Activated naive CD4-positive, alpha-beta T cell treated with anti-CD3 and anti-CD28 coated beads for 36 hours (primary cell): ENCODE data around the gene BTBD2. TPM values are rescaled to one million over a fixed set of nuclear protein-coding genes. Genes with fewer than 3 reads are reported as not detected.

ENCODE experiments used
- CTCF ChIA-PET: fragments of 350-600 bp; sonication (Branson Sonifier 250); formaldehyde crosslinking; loops from one replicate; lab custom pipeline; 2021; ENCODE audit warnings: antibody characterized with exemption; lab: Charles Lee
- DNase-seq: peaks from one replicate; pipeline ENCODE4 v3.0.0-alpha.2; 2020
- H3K27ac Mint-ChIP-seq: one replicate; pipeline ENCODE4 v1.8.0; 2021; ENCODE audit warnings: mild to moderate bottlenecking, mixed read lengths
- H3K27me3 Mint-ChIP-seq: one replicate; pipeline ENCODE4 v1.8.0; 2021; ENCODE audit warnings: low read depth, mixed read lengths
- H3K36me3 Mint-ChIP-seq: one replicate; pipeline ENCODE4 v1.8.0; 2021; ENCODE audit warnings: low read depth, mixed read lengths
- H3K4me1 Mint-ChIP-seq: one replicate; pipeline ENCODE4 v1.8.0; 2021; ENCODE audit warnings: low read depth, mixed read lengths
- H3K4me3 Mint-ChIP-seq: one replicate; pipeline ENCODE4 v1.8.0; 2021; ENCODE audit warnings: mild to moderate bottlenecking, moderate library complexity, mixed read lengths
- H3K9me3 Mint-ChIP-seq: one replicate; pipeline ENCODE4 v1.8.0; 2021; ENCODE audit warnings: mixed read lengths
- intact Hi-C: fragments of 100-400 bp; cut with micrococcal nuclease; formaldehyde crosslinking; loops from one replicate; pipeline ENCODE4 v1.15.1; 2023
- total RNA-seq, 2 experiments: library from RNA; stranded (reverse); gene quantifications; one replicate each; pipeline ENCODE4 v1.2.3, GENCODE V29; 2021

Gene BTBD2
- total RNA-seq, 2 experiments from 2014 or later, result 37.0 to 49.0 TPM

DNA sequence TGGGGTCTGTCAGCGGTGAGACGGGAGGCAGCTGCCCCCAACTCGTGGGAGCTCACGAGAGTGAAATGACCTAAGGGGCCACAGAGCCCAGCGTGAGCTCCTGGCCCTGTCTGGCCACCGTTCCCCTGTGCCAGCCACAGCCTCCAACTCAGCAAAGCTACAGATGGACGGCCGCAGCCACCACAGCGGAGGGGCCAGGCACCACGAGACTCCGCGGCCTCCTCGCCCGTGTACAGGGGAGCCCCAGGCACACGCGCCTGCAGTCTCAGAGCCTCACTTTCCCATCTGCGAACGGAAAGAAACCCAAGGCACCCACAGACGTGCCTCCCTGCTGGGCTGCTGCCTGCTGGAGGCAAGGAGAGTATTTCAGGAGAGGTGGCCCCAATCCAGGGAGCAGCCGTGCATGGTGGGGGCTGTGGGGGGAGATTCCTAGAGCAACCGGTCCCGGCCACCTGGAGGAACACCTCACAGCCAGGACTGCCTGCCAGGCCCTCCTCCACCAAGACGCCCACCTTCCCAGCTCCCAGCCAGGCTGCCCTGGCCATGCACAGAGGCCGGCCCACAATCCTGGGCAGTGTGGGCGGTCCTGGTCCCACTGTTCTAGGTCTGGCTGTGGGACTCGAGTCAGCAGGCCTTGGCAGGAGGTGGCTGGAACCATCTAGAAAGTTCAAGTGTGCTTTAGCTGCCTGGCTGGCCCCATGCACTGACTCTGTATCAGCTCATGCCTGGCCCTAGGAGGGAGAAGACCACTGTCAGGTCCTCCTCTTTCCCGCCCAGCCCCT lies 33.6 kb upstream of the BTBD2 start:
- peaks cover 7% of the 10 kb centered on the region for H3K36me3 Mint-ChIP-seq
- H3K4me1 Mint-ChIP-seq, result peaks cover 43% of the 10 kb centered on the region

DNA sequence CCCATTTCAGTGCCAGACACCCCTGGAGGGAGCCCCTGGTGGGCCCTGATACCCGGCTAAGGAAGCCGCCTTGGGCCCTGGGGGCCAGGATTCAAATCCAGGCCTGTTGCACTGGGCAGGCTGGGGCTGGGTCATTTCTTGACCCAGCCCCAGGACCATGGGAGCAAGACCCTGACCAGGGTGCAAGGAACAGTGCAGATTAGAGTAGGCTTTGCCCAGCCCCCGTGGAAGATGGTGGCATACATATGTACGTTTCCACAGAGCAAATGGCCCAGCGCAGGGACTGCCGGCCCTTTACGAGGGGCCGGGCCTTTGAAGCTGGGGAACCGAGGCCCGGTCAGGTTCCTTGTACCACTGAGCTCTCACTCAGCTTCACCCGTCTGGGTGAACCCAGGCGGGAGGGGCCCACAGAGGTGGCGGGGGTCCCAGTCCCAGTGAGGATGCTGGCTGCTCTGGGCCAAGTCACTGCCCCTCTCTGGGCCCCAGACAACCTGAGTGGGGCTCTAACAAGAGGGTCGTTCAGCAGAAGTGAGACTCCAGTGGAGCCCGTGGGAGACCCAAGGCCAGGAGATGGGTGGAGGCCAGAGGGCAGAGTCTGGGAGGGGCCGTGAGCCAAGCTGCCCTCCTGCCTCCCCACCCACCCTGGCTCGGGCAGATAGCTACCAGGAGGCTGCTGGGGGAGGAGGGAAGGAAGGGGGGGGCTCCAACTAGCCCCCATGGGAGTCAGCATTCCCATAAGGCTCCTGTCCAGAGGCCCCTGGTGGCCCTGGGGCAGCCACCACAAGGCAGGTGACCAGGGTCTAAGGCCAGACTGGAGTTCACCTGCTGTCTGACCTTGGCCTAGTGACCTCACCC lies 32.8 kb upstream of the BTBD2 start:
- Mint-ChIP-seq H3K36me3 (peaks cover 7% of the 10 kb centered on the region), H3K27ac (no peak overlapping the region), H3K4me1 (peaks cover 45% of the 10 kb centered on the region), H3K27me3 (no peaks in the 10 kb centered on the region), H3K4me3 (peak overlapping the region; percentile 21), H3K9me3 (no peaks in the 10 kb centered on the region)
- DNase-seq, result no peak
- intact Hi-C loops, result no loop called here
- CTCF ChIA-PET, result interaction anchor here (0.6 kb wide), 1 partner anchor 19 kb away, joined by 3 read pairs; no protein-coding TSS in a partner anchor

More for the DNA sequence above, 33.6 kb upstream of the BTBD2 start:
- CTCF ChIA-PET, result interaction anchor here (0.6 to 0.9 kb wide), 2 partner anchors 18 to 27 kb away, joined by 3 read pairs; no protein-coding TSS in a partner anchor
- Mint-ChIP-seq H3K27ac (peak overlapping the region; percentile 90), H3K27me3 (no peaks in the 10 kb centered on the region), H3K4me3 (peak overlapping the region; percentile 85), H3K9me3 (no peaks in the 10 kb centered on the region)
- DNase-seq, result peak; percentile 14
- intact Hi-C loops, result no loop called here

- H3K4me1 Mint-ChIP-seq, result peaks cover 52% of the 10 kb centered on the region
- H3K27ac Mint-ChIP-seq, result peak overlapping the region; percentile 53
- CTCF ChIA-PET, result no interaction called here
Observed at GRCh38 chr19:2047449-2048103, 32.1 kb upstream of the BTBD2 start.

DNA sequence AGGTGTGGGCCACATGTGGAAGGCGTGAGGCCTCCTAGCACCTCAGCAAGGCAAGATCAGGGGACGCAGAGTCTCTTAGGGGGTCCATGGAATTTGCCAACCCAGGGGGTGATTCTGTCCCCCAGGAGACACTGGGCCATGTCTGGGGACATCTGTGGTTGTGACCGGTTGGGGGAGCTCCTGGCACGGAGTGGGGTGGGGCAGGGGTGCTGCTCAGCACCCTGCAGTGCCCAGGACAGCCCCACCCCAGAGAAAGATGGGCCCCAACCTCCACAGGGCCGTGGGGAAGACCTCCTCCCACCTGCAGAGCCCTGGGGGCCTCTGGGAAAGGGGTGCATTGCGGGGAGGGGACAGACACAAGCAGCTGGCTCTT lies 31.5 kb upstream of the BTBD2 start:
- Mint-ChIP-seq H3K27ac (peak overlapping the region; percentile 53), H3K9me3 (no peaks in the 10 kb centered on the region), H3K4me3 (no peak overlapping the region), H3K4me1 (peaks cover 49% of the 10 kb centered on the region), H3K27me3 (no peaks in the 10 kb centered on the region), H3K36me3 (peaks cover 12% of the 10 kb centered on the region)
- DNase-seq, result no peak
- CTCF ChIA-PET, result no interaction called here
- intact Hi-C loops, result no loop called here

More at GRCh38 chr19:2047449-2048103, 32.1 kb upstream of the BTBD2 start:
- no peak for DNase-seq
- Mint-ChIP-seq H3K36me3 (peaks cover 8% of the 10 kb centered on the region), H3K27me3 (no peaks in the 10 kb centered on the region), H3K4me3 (peak overlapping the region; percentile 12), H3K9me3 (no peaks in the 10 kb centered on the region)
- intact Hi-C loops, result no loop called here

GRCh38 chr19:2046046-2046907 lies 30.8 kb upstream of the BTBD2 start:
- DNase-seq, result no peak
- Mint-ChIP-seq H3K9me3 (no peaks in the 10 kb centered on the region), H3K27me3 (no peaks in the 10 kb centered on the region), H3K4me3 (no peak overlapping the region), H3K27ac (no peak overlapping the region), H3K4me1 (peaks cover 43% of the 10 kb centered on the region), H3K36me3 (peaks cover 14% of the 10 kb centered on the region)
- intact Hi-C loops, result no loop called here
- CTCF ChIA-PET, result no interaction called here

- Mint-ChIP-seq H3K27ac (no peak overlapping the region), H3K4me3 (no peak overlapping the region), H3K36me3 (peaks cover 17% of the 10 kb centered on the region), H3K4me1 (peaks cover 48% of the 10 kb centered on the region), H3K9me3 (no peaks in the 10 kb centered on the region), H3K27me3 (no peaks in the 10 kb centered on the region)
- intact Hi-C loops, result no loop called here
- CTCF ChIA-PET, result no interaction called here
- DNase-seq, result no peak
Observed at GRCh38 chr19:2045501-2046045, 30.1 kb upstream of the BTBD2 start.

GRCh38 chr19:2044709-2045500 lies 29.4 kb upstream of the BTBD2 start:
- H3K4me3 Mint-ChIP-seq, result no peak overlapping the region
- intact Hi-C loops, result no loop called here
- H3K36me3 Mint-ChIP-seq, result peaks cover 16% of the 10 kb centered on the region
- H3K4me1 Mint-ChIP-seq, result peaks cover 50% of the 10 kb centered on the region
- H3K27me3 Mint-ChIP-seq, result no peaks in the 10 kb centered on the region
- H3K9me3 Mint-ChIP-seq, result no peaks in the 10 kb centered on the region
- no peak for DNase-seq
- H3K27ac Mint-ChIP-seq, result peak overlapping the region; percentile 71
- CTCF ChIA-PET, result interaction anchor here (1.9 kb wide), 1 partner anchor 12 kb away, joined by 4 read pairs; no protein-coding TSS in a partner anchor

DNA sequence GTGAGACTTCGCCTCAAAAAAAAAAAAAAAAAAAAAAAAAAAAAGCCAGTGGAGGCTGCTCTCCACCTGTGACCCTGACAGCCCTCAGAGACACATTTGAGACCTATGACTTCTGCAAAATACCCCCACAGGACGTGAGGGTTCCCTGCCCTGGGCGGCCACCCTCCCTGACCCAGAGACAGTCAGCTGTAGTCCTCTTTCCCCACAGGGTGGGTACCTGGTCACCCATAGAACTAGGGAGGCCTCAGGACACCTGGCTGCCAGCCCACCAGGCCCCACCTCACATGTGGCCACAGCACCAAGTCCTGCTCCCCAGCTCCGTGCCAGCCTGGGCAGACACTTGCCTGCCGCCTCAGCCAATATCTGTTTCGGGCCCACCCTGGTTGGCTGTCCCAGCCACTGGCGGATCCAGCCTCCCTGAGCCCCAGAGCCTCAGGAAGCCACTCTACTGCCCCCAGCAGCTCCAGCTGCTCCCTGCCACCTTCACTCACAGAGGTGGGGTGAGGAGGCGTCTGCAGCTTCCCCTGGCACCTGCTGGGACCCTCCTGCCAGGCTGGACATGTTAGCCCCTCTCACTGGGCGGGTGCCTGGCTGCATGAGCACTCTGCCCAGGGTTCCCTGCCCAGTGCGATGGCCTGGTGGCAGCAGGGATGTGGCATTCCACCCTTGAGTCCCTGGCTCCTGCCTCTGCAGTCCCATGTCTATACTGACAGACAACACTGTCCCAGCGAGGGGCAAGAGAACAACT lies 28.6 kb upstream of the BTBD2 start:
- Mint-ChIP-seq H3K4me1 (peaks cover 45% of the 10 kb centered on the region), H3K9me3 (no peaks in the 10 kb centered on the region)

DNA sequence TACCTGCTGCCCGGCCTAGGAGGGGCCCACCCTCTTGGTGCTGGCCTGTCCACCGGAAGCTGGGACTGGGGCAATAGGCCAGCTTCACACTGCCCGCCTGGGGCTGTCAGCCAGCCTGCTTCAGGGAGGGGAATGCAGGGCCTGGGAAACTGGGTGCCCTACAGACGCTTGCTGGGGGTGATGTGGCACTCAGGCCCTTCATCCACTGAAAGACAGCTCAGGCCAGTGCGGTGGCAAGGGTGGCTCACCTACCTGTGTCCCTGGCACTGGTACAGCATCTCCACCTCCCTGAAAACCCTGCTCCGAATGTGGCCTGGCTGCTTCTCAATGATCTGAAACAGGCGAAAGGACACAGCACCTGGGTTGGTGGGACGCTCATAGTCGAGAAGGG lies 27.7 kb upstream of the BTBD2 start:
- CTCF ChIA-PET, result interaction anchor here (1.3 to 2.3 kb wide), 4 partner anchors 9 to 44 kb away, joined by 3 to 10 read pairs (median 6); no protein-coding TSS in a partner anchor
- Mint-ChIP-seq H3K27ac (peak overlapping the region; percentile 83), H3K27me3 (no peaks in the 10 kb centered on the region), H3K36me3 (peaks cover 15% of the 10 kb centered on the region), H3K9me3 (no peaks in the 10 kb centered on the region), H3K4me1 (peaks cover 39% of the 10 kb centered on the region), H3K4me3 (peak overlapping the region; percentile 52)
- DNase-seq, result no peak
- intact Hi-C loops, result no loop called here

More for the DNA sequence above, 28.6 kb upstream of the BTBD2 start:
- H3K27ac Mint-ChIP-seq, result no peak overlapping the region
- H3K27me3 Mint-ChIP-seq, result no peaks in the 10 kb centered on the region
- intact Hi-C loops, result no loop called here
- CTCF ChIA-PET, result interaction anchor here (1.3 to 2.3 kb wide), 3 partner anchors 8 to 44 kb away, joined by 3 to 10 read pairs (median 4); no protein-coding TSS in a partner anchor
- H3K36me3 Mint-ChIP-seq, result peaks cover 16% of the 10 kb centered on the region
- H3K4me3 Mint-ChIP-seq, result no peak overlapping the region
- DNase-seq, result no peak
